IPS-20b (cell line): ENCODE results near the gene PAM.
"Not testable (repeated sequence)": the region's sequence is repeated elsewhere in the genome, so short reads cannot be mapped to it uniquely, and the experiment has no call there.

Source experiments
- H3K27ac ChIP-seq: one replicate; pipeline ENCODE4 v1.5.1; 2013; ENCODE audit warnings: low read length
- H3K27me3 ChIP-seq: 2 replicates; pipeline ENCODE4 v1.6.1; 2013; ENCODE audit warnings: mild to moderate bottlenecking, low read length, inconsistent platforms; ENCODE audit not compliant: insufficient read depth
- H3K36me3 ChIP-seq: 2 replicates; pipeline ENCODE4 v1.6.1; 2013; ENCODE audit warnings: low read depth, mild to moderate bottlenecking, inconsistent platforms, low read length, moderate library complexity; ENCODE audit not compliant: insufficient read depth
- H3K4me1 ChIP-seq: 2 replicates; pipeline ENCODE4 v1.6.1; 2013; ENCODE audit warnings: mild to moderate bottlenecking, control low read depth, inconsistent platforms, low read length, moderate library complexity; ENCODE audit not compliant: insufficient read depth
- H3K4me3 ChIP-seq: 2 replicates; pipeline ENCODE4 v1.5.1; 2013; ENCODE audit warnings: mild to moderate bottlenecking, low read length, inconsistent platforms
- H3K9ac ChIP-seq: 2 replicates; pipeline ENCODE4 v1.6.1; 2013; ENCODE audit warnings: low read depth, mild to moderate bottlenecking, inconsistent platforms, low read length, moderate library complexity
- H3K9me3 ChIP-seq: 2 replicates; pipeline ENCODE4 v1.6.1; 2013; ENCODE audit warnings: mild to moderate bottlenecking, low read depth, low read length, inconsistent platforms; ENCODE audit not compliant: insufficient read depth

The PAM gene

GRCh38 chr5:102996011-102996575, 241.0 kb downstream of the PAM start:
- no peak overlapping the region for H3K4me3 ChIP-seq
- H3K27me3 ChIP-seq = no peaks in the 10 kb centered on the region
- no peak overlapping the region for H3K27ac ChIP-seq
- H3K9me3 ChIP-seq = no peaks in the 10 kb centered on the region; the same call in 1 of the 2 replicates
- no peaks in the 10 kb centered on the region for H3K4me1 ChIP-seq
- no peaks in the 10 kb centered on the region for H3K36me3 ChIP-seq
- H3K9ac ChIP-seq = no peak overlapping the region

- Histone ChIP-seq H3K4me1 (no peaks in the 10 kb centered on the region), H3K4me3 (no peak overlapping the region), H3K9me3 (no peaks in the 10 kb centered on the region; the same call in 1 of the 2 replicates), H3K27me3 (no peaks in the 10 kb centered on the region), H3K36me3 (no peaks in the 10 kb centered on the region), H3K9ac (no peak overlapping the region), H3K27ac (no peak overlapping the region)
Measured at GRCh38 chr5:102998224-102998623, 243.1 kb downstream of the PAM start.

GRCh38 chr5:102999191-102999590, 244.1 kb downstream of the PAM start:
- Histone ChIP-seq H3K27ac (no peak overlapping the region), H3K27me3 (no peaks in the 10 kb centered on the region), H3K9me3 (no peaks in the 10 kb centered on the region; the same call in 1 of the 2 replicates), H3K9ac (no peak overlapping the region), H3K4me1 (no peaks in the 10 kb centered on the region), H3K36me3 (no peaks in the 10 kb centered on the region), H3K4me3 (no peak overlapping the region)

- H3K9ac ChIP-seq, H3K4me3 ChIP-seq, H3K9me3 ChIP-seq: not testable (repeated sequence)
Measured at GRCh38 chr5:102999621-103000020, 244.5 kb downstream of the PAM start.

GRCh38 chr5:103000089-103000488, 245.0 kb downstream of the PAM start:
- Histone ChIP-seq H3K9ac (no peak overlapping the region), H3K9me3 (no peaks in the 10 kb centered on the region; the same call in 1 of the 2 replicates), H3K27ac (no peak overlapping the region), H3K36me3 (no peaks in the 10 kb centered on the region), H3K4me3 (no peak overlapping the region), H3K4me1 (no peaks in the 10 kb centered on the region), H3K27me3 (no peaks in the 10 kb centered on the region)

More at GRCh38 chr5:102999621-103000020, 244.5 kb downstream of the PAM start:
- not testable (repeated sequence) for H3K27me3 ChIP-seq, H3K36me3 ChIP-seq, H3K27ac ChIP-seq, H3K4me1 ChIP-seq

- H3K27ac ChIP-seq = no peak overlapping the region
Measured at GRCh38 chr5:103003872-103004271, 248.8 kb downstream of the PAM start.

GRCh38 chr5:103005276-103005675, 250.2 kb downstream of the PAM start:
- no peaks in the 10 kb centered on the region for H3K27me3 ChIP-seq
- H3K36me3 ChIP-seq = no peaks in the 10 kb centered on the region; the same call in none of the 2 replicates
- H3K9ac ChIP-seq = no peak overlapping the region
- H3K4me3 ChIP-seq = no peak overlapping the region
- no peaks in the 10 kb centered on the region for H3K9me3 ChIP-seq
- H3K27ac ChIP-seq = no peak overlapping the region
- no peaks in the 10 kb centered on the region for H3K4me1 ChIP-seq

More at GRCh38 chr5:103003872-103004271, 248.8 kb downstream of the PAM start:
- Histone ChIP-seq H3K4me1 (no peaks in the 10 kb centered on the region), H3K27me3 (no peaks in the 10 kb centered on the region), H3K9ac (no peak overlapping the region), H3K4me3 (no peak overlapping the region), H3K9me3 (no peaks in the 10 kb centered on the region; the same call in 1 of the 2 replicates), H3K36me3 (no peaks in the 10 kb centered on the region; the same call in 1 of the 2 replicates)

- Histone ChIP-seq H3K9me3 (no peaks in the 10 kb centered on the region), H3K4me3 (no peak overlapping the region), H3K27me3 (no peaks in the 10 kb centered on the region), H3K4me1 (no peaks in the 10 kb centered on the region), H3K36me3 (no peaks in the 10 kb centered on the region; the same call in none of the 2 replicates), H3K27ac (no peak overlapping the region), H3K9ac (no peak overlapping the region)
Measured at GRCh38 chr5:103006921-103007320, 251.8 kb downstream of the PAM start.

GRCh38 chr5:103010168-103010567, 255.1 kb downstream of the PAM start:
- no peak overlapping the region for H3K9ac ChIP-seq
- H3K9me3 ChIP-seq = no peaks in the 10 kb centered on the region
- H3K36me3 ChIP-seq = no peaks in the 10 kb centered on the region; the same call in none of the 2 replicates
- H3K4me1 ChIP-seq = no peaks in the 10 kb centered on the region
- no peak overlapping the region for H3K27ac ChIP-seq
- no peak overlapping the region for H3K4me3 ChIP-seq
- H3K27me3 ChIP-seq = no peaks in the 10 kb centered on the region

GRCh38 chr5:103013933-103014552, 258.9 kb downstream of the PAM start:
- H3K9me3 ChIP-seq = no peaks in the 10 kb centered on the region
- peaks cover 6% of the 10 kb centered on the region; the same call in 1 of the 2 replicates for H3K36me3 ChIP-seq
- no peaks in the 10 kb centered on the region for H3K4me1 ChIP-seq
- H3K27me3 ChIP-seq = no peaks in the 10 kb centered on the region
- H3K4me3 ChIP-seq = no peak overlapping the region
- no peak overlapping the region for H3K27ac ChIP-seq
- no peak overlapping the region for H3K9ac ChIP-seq

- Histone ChIP-seq H3K9me3 (no peaks in the 10 kb centered on the region), H3K27ac (no peak overlapping the region), H3K36me3 (peaks cover 6% of the 10 kb centered on the region; the same call in 1 of the 2 replicates), H3K9ac (no peak overlapping the region), H3K4me3 (no peak overlapping the region), H3K4me1 (no peaks in the 10 kb centered on the region), H3K27me3 (no peaks in the 10 kb centered on the region)
Measured at GRCh38 chr5:103014983-103015382, 259.9 kb downstream of the PAM start.

- no peak overlapping the region for H3K9ac ChIP-seq
- no peaks in the 10 kb centered on the region for H3K27me3 ChIP-seq
- no peak overlapping the region for H3K4me3 ChIP-seq
- H3K36me3 ChIP-seq = peaks cover 6% of the 10 kb centered on the region; the same call in 1 of the 2 replicates
- H3K9me3 ChIP-seq = no peaks in the 10 kb centered on the region
- H3K27ac ChIP-seq = no peak overlapping the region
- no peaks in the 10 kb centered on the region for H3K4me1 ChIP-seq
Measured at GRCh38 chr5:103016167-103016566, 261.1 kb downstream of the PAM start.
